ENCODE data around the gene SLC35E2B.
"Not testable (repeated sequence)": the region's sequence is repeated elsewhere in the genome, so short reads cannot be mapped to it uniquely, and the experiment has no call there.

DNA sequence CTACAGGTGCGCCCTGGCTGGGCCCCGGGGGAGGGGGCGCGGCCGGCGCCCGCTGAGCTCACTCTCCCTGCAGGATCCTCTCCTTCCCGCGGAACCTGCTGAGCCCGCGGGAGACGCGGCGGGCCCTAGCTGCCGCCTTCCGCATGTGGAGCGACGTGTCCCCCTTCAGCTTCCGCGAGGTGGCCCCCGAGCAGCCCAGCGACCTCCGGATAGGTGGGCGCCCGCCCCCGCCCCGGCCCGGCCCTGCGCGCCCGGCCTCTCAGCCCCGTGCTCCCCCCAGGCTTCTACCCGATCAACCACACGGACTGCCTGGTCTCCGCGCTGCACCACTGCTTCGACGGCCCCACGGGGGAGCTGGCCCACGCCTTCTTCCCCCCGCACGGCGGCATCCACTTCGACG is 7.5 kb upstream of the SLC35E2B start:
- TF ChIP-seq, protein P1, sequence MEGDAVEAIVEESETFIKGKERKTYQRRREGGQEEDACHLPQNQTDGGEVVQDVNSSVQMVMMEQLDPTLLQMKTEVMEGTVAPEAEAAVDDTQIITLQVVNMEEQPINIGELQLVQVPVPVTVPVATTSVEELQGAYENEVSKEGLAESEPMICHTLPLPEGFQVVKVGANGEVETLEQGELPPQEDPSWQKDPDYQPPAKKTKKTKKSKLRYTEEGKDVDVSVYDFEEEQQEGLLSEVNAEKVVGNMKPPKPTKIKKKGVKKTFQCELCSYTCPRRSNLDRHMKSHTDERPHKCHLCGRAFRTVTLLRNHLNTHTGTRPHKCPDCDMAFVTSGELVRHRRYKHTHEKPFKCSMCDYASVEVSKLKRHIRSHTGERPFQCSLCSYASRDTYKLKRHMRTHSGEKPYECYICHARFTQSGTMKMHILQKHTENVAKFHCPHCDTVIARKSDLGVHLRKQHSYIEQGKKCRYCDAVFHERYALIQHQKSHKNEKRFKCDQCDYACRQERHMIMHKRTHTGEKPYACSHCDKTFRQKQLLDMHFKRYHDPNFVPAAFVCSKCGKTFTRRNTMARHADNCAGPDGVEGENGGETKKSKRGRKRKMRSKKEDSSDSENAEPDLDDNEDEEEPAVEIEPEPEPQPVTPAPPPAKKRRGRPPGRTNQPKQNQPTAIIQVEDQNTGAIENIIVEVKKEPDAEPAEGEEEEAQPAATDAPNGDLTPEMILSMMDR (IDR thresholded peaks at IDR 0.05) = not testable (repeated sequence)
- TF ChIP-seq EP300 (IDR thresholded peaks at IDR 0.05) = not testable (repeated sequence)
